GM23248 (cell line): ENCODE data around the gene PTPRN2. TPM values are rescaled to one million over a fixed set of nuclear protein-coding genes. Genes with fewer than 3 reads are reported as not detected.
"Not testable (repeated sequence)": the region's sequence is repeated elsewhere in the genome, so short reads cannot be mapped to it uniquely, and the experiment has no call there.

ENCODE experiments used
- DNase-seq: peaks from one replicate; pipeline ENCODE4 v3.0.0-alpha.2; 2015
- H2AFZ ChIP-seq: fragments of 200-600 bp; sonication (generic); 2 replicates; pipeline ENCODE4 v1.6.1; 2016; ENCODE audit warnings: antibody characterized with exemption
- H3F3A ChIP-seq: fragments of 200-600 bp; sonication (generic); 2 replicates; pipeline ENCODE4 v1.6.1; 2016; ENCODE audit warnings: mild to moderate bottlenecking, antibody characterized with exemption, mixed run types; ENCODE audit not compliant: insufficient read depth
- H3K27ac ChIP-seq: fragments of 200-600 bp; sonication (generic); 2 replicates; pipeline ENCODE4 v1.5.1; 2016; ENCODE audit warnings: mild to moderate bottlenecking
- H3K27me3 ChIP-seq: fragments of 200-600 bp; sonication (generic); replicated peaks from 2 replicates; pipeline ENCODE4 v1.6.1; 2016; ENCODE audit warnings: mild to moderate bottlenecking; ENCODE audit not compliant: insufficient read depth
- H3K36me3 ChIP-seq: fragments of 200-600 bp; sonication (generic); 2 replicates; pipeline ENCODE4 v1.6.1; 2016; ENCODE audit warnings: low read depth, mild to moderate bottlenecking
- H3K4me1 ChIP-seq: fragments of 200-600 bp; sonication (generic); 2 replicates; pipeline ENCODE4 v1.6.1; 2016; ENCODE audit warnings: mild to moderate bottlenecking; ENCODE audit not compliant: insufficient read depth
- H3K4me2 ChIP-seq: fragments of 200-600 bp; sonication (generic); one replicate; pipeline ENCODE4 v1.6.1; 2016; ENCODE audit warnings: mild to moderate bottlenecking; ENCODE audit not compliant: unreplicated experiment
- H3K4me3 ChIP-seq: fragments of 200-600 bp; sonication (generic); 2 replicates; pipeline ENCODE4 v1.5.1; 2016; ENCODE audit warnings: mild to moderate bottlenecking
- H3K79me2 ChIP-seq: fragments of 200-600 bp; sonication (generic); 2 replicates; pipeline ENCODE4 v1.6.1; 2016; ENCODE audit warnings: mild to moderate bottlenecking; ENCODE audit not compliant: insufficient read depth
- H3K9ac ChIP-seq: fragments of 200-600 bp; sonication (generic); 2 replicates; pipeline ENCODE4 v1.6.1; 2016; ENCODE audit warnings: mild to moderate bottlenecking
- H3K9me2 ChIP-seq: fragments of 200-600 bp; sonication (generic); 2 replicates; pipeline ENCODE4 v1.6.1; 2016; ENCODE audit warnings: mixed run types, mild to moderate bottlenecking, moderate library complexity; ENCODE audit not compliant: insufficient read depth
- H3K9me3 ChIP-seq: fragments of 200-600 bp; sonication (generic); one replicate; pipeline ENCODE4 v1.6.1; 2017; ENCODE audit warnings: low read depth
- H4K20me1 ChIP-seq: fragments of 200-600 bp; sonication (generic); 2 replicates; pipeline ENCODE4 v1.6.0; 2016; ENCODE audit not compliant: insufficient read depth
- EZH2 ChIP-seq: fragments of 200-600 bp; sonication (generic); IDR thresholded peaks from 2 replicates; pipeline ENCODE4 v1.6.1; 2018; ENCODE audit warnings: antibody characterized with exemption, mild to moderate bottlenecking; ENCODE audit not compliant: insufficient read depth, poor library complexity, severe bottlenecking
- EZH2phosphoT487 ChIP-seq: fragments of 200-600 bp; sonication (generic); IDR thresholded peaks from 2 replicates; pipeline ENCODE4 v1.6.1; 2018; ENCODE audit warnings: antibody characterized with exemption, moderate library complexity, mild to moderate bottlenecking, low read depth; ENCODE audit not compliant: insufficient read depth
- WGBS, 2 experiments: methylation state at CpG; one replicate each; pipeline ENCODE4 v1.1.6; 2015 to 2017; ENCODE audit warnings: low lambda C conversion rate in 2 of 2, low coverage in 1 of 2; ENCODE audit errors: missing lambda C conversion rate in 2 of 2; 5-methylcytosine and 5-hydroxymethylcytosine counted together
- in situ Hi-C: fragments of 300-500 bp; cut with MboI; formaldehyde crosslinking; loops from 2 replicates; pipeline ENCODE4 v1.15.0; 2020
- polyA plus RNA-seq: library from polyadenylated mRNA; unstranded; fragments of >200 nt; fragmentation: Nextera tagmentation; extraction: Ambion mirVana; gene quantifications from 2 replicates; pipeline ENCODE4 v1.2.1, GENCODE V29; 2016
- total RNA-seq: library from RNA; depleted of rRNA; stranded (reverse); fragments of >200 nt; shearing (Covaris generic); gene quantifications from 2 replicates; pipeline ENCODE4 v1.2.3, GENCODE V29; 2014

The PTPRN2 gene
- total and polyA plus RNA-seq, 2 experiments from 2014 or later, result 0.13 TPM; not detected in 1

DNA sequence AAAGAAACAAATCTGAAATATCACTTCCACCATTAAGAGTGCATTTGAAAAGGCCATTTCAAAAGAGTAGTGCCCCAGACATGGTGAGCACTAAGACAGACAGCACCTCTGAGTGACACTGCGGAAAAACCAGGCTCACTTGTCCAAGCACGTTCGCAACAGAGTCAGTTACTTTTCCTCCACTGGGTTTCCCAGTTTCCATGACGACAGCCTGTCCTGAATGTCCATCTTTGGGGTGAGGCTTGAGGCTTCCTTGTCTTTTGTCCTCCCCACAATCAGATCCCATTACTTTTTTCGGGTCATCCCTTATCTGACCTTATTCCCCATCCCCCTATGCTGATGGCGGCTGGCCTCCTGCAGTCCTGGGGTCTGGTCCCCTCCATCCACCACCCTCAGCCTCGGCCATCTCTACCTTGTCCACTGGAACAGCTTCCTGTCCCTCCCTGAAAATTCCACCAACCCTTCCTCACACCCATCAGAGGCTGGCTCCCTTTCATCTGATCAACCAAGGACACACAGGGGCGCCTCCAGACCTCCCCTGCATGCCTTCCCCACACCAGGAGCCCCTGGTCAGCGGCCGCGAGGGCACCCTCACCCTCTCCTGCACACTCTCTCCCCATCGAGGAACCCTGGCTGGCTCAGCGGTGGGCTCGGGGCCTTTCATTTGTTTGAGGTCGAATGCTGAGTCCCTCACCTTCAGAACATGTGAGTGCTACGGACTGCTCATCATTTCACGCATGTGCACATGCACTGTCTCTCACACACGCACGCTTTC lies 887.2 kb downstream of the PTPRN2 start:
- 29 to 31% methylated on average over 19 of the region's 19 CpGs for WGBS, 2 experiments
- H3K9ac ChIP-seq, result no peak overlapping the region
- in situ Hi-C loops, result no loop called here
- H3F3A ChIP-seq, result no peaks in the 10 kb centered on the region
- no peaks in the 10 kb centered on the region for H3K36me3 ChIP-seq
- no peak for DNase-seq
- H3K27me3 ChIP-seq, result no peaks in the 10 kb centered on the region
- H3K4me3 ChIP-seq, result no peak overlapping the region
- H2AFZ ChIP-seq, result no peak overlapping the region
- H3K4me1 ChIP-seq, result no peaks in the 10 kb centered on the region
- no peaks in the 10 kb centered on the region for H3K79me2 ChIP-seq
- H3K9me2 ChIP-seq, result no peaks in the 10 kb centered on the region
- no peaks in the 10 kb centered on the region for H3K9me3 ChIP-seq
- H4K20me1 ChIP-seq, result no peaks in the 10 kb centered on the region
- H3K4me2 ChIP-seq, result no peak overlapping the region
- no peak overlapping the region for H3K27ac ChIP-seq
- TF ChIP-seq EZH2 (no peak), EZH2phosphoT487 (no peak)

DNA sequence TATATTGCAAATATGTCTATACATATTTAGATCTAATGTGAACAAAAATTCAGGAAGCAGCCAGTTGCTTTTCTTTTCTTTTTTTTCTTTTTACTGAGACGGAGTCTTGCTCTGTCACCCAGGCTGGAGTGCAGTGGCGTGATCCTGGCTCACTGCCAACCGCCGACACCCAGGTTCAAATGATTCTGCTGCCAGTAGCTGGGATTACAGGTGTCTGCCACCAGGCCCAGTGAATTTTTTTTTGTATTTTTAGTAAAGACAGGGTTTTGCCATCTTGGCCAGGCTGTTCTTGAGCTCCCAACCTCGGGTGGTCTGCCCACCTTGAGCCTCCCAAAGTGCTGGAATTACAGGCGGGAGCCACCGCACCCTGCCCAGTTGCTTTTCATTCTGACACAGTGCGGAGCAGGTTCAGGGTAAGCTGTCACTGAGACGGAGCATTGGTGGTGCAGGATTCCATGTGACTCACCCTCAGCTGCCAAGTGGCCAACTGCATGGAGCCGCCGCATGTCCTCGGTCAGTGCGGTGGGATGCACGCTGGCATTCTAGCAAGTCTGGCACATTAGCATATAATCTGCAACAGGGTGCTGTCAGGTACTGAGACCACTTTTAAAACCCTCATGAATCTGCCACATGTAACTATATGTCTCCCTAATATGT lies 888.1 kb downstream of the PTPRN2 start:
- 0 out of 2 replicates have a peak, but pooled peaks cover 4% of the 10 kb centered on the region for H3K27me3 ChIP-seq
- H3K36me3 ChIP-seq, result no peaks in the 10 kb centered on the region
- H3K4me2 ChIP-seq, result no peak overlapping the region
- H3K4me3 ChIP-seq, result no peak overlapping the region
- DNase-seq, result no peak
- TF ChIP-seq EZH2phosphoT487, result no peak
- no peak for TF ChIP-seq EZH2
- H3K79me2 ChIP-seq, result no peaks in the 10 kb centered on the region
- no peaks in the 10 kb centered on the region for H4K20me1 ChIP-seq
- H3F3A ChIP-seq, result no peaks in the 10 kb centered on the region
- no peaks in the 10 kb centered on the region for H3K9me2 ChIP-seq
- 36 to 42% methylated on average over 14 of the region's 14 CpGs for WGBS, 2 experiments
- no peaks in the 10 kb centered on the region for H3K4me1 ChIP-seq
- H3K9me3 ChIP-seq, result no peaks in the 10 kb centered on the region
- H3K9ac ChIP-seq, result no peak overlapping the region
- in situ Hi-C loops, result no loop called here
- no peak overlapping the region for H2AFZ ChIP-seq
- H3K27ac ChIP-seq, result no peak overlapping the region

DNA sequence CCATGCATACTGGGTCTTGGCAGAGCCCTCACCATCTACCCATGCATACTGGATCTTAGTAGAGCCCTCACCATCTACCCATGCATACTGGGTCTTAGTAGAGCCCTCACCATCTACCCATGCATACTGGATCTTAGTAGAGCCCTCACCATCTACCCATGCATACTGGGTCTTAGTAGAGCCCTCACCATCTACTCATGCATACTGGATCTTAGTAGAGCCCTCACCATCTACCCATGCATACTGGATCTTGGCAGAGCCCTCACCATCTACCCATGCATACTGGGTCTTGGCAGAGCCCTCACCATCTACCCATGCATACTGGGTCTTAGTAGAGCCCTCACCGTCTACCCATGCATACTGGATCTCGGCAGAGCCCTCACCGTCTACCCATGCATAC lies 890.3 kb downstream of the PTPRN2 start:
- in situ Hi-C loops, H3K9me3 ChIP-seq, H3K4me1 ChIP-seq, H4K20me1 ChIP-seq, H3K9me2 ChIP-seq, H3K27ac ChIP-seq, DNase-seq, H3K36me3 ChIP-seq, H3F3A ChIP-seq, H3K79me2 ChIP-seq, H3K9ac ChIP-seq, H3K4me2 ChIP-seq, H3K4me3 ChIP-seq, H3K27me3 ChIP-seq, H2AFZ ChIP-seq: not testable (repeated sequence)
- 23 to 42% methylated on average over 3 of the region's 3 CpGs for WGBS, 2 experiments

DNA sequence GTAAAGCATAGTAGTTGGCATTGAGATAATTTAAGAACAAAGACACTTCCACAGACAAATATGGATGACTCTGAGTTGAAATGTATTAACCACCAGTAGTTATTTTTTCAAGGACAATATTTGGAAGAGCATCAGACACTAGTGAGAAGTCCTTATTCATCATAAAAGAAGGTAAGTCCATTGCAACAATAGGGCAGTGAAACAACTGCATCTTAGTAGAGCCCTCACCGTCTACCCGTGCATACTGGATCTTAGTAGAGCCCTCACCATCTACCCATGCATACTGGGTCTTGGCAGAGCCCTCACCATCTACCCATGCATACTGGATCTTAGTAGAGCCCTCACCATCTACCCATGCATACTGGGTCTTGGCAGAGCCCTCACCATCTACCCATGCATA lies 892.0 kb downstream of the PTPRN2 start:
- H3K4me3 ChIP-seq, H3K4me1 ChIP-seq, H3K9me2 ChIP-seq, H3K36me3 ChIP-seq, in situ Hi-C loops, H4K20me1 ChIP-seq, H3K9me3 ChIP-seq, H3K79me2 ChIP-seq, H2AFZ ChIP-seq, DNase-seq, H3K27ac ChIP-seq, H3K9ac ChIP-seq, H3F3A ChIP-seq, H3K4me2 ChIP-seq: not testable (repeated sequence)
- peaks cover 15% of the 10 kb centered on the region for H3K27me3 ChIP-seq
- 33 to 34% methylated on average over 2 of the region's 2 CpGs for WGBS, 2 experiments

DNA sequence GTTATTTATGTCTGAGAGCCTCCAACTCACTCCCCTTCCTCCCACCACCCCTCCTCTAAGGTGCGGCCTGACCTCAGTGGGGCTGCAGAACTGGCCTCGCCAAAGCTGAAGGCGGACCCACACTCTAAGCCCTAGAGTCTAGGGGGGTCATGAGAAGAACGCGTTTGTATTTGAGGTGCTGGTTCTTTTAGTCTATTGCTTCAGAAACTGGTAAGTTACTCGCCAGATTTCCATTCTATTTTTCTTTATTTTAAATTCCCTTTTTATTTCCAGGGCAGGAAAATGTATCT lies 893.3 kb downstream of the PTPRN2 start:
- DNase-seq, result no peak
- no peak overlapping the region for H2AFZ ChIP-seq
- no peaks in the 10 kb centered on the region for H4K20me1 ChIP-seq
- no peaks in the 10 kb centered on the region for H3K36me3 ChIP-seq
- H3K4me2 ChIP-seq, result no peak overlapping the region
- H3K9me2 ChIP-seq, result no peaks in the 10 kb centered on the region
- WGBS, 2 experiments, result 20 to 23% methylated on average over 6 of the region's 6 CpGs
- no peak overlapping the region for H3K4me3 ChIP-seq
- no peak overlapping the region for H3K27ac ChIP-seq
- H3F3A ChIP-seq, result no peaks in the 10 kb centered on the region
- no peak overlapping the region for H3K9ac ChIP-seq
- no peaks in the 10 kb centered on the region for H3K9me3 ChIP-seq
- TF ChIP-seq EZH2phosphoT487 (no peak), EZH2 (no peak)
- no peaks in the 10 kb centered on the region for H3K79me2 ChIP-seq
- peaks cover 18% of the 10 kb centered on the region for H3K27me3 ChIP-seq
- no peaks in the 10 kb centered on the region for H3K4me1 ChIP-seq
- in situ Hi-C loops, result no loop called here
